K562 (cell line): ENCODE data around the gene MMEL1. TPM values are rescaled to one million over a fixed set of nuclear protein-coding genes. Genes with fewer than 3 reads are reported as not detected.
A peak's percentile ranks its signal among the peaks of the same experiment; 100 is the strongest.

Experiments
- ARID2 ChIP-seq: fragments of 450-650 bp; IDR thresholded peaks from 2 replicates; pipeline ENCODE4 v1.6.1; 2017; ENCODE audit warnings: antibody characterized with exemption, mild to moderate bottlenecking
- CEBPB ChIP-seq: fragments of 450-650 bp; IDR thresholded peaks from 2 replicates; pipeline ENCODE4 v1.6.1; 2016; ENCODE audit warnings: missing genetic modification characterization, missing compliant biosample characterization
- CEBPG ChIP-seq, 3 experiments: fragments of 200-800 bp in 1 of 3; sonication (Bioruptor generic) in 1 of 3; sonication (generic) in 1 of 3; formaldehyde crosslinking in 1 of 3; IDR thresholded peaks in 2 of 3; conservative IDR thresholded peaks in 1 of 3; 2 replicates each; pipeline versions ENCODE4 v1.6.1 to v1.8.0; 2016 to 2022; ENCODE audit warnings: missing compliant biosample characterization in 2 of 3, missing genetic modification characterization in 2 of 3, mild to moderate bottlenecking in 1 of 3, missing genetic modification reagents in 1 of 3
- CREB5 ChIP-seq: fragments of 250-450 bp; sonication (Bioruptor Pico); IDR thresholded peaks from 2 replicates; pipeline ENCODE4 v1.5.0; 2020; ENCODE audit warnings: mild to moderate bottlenecking
- ELF4 ChIP-seq: fragments of 450-650 bp; formaldehyde crosslinking; IDR thresholded peaks from 2 replicates; pipeline ENCODE4 v1.4.0; 2022; ENCODE audit warnings: missing genetic modification characterization
- HDAC1 ChIP-seq, 2 experiments: fragments of 450-650 bp; IDR thresholded peaks; 2 replicates each; pipeline ENCODE4 v1.6.1; 2016 to 2017; ENCODE audit warnings: inconsistent platforms in 1 of 2, mild to moderate bottlenecking in 1 of 2, moderate library complexity in 1 of 2
- HDAC6 ChIP-seq: IDR thresholded peaks from 2 replicates; pipeline ENCODE4 v1.6.1; 2012; ENCODE audit warnings: low read depth, mild to moderate bottlenecking, control low read depth, inconsistent platforms, low read length, moderate library complexity
- HIVEP1 ChIP-seq: fragments of 250-450 bp; sonication (Bioruptor Pico); IDR thresholded peaks from 2 replicates; pipeline ENCODE4 v1.4.0; 2020; ENCODE audit warnings: mild to moderate bottlenecking
- HNRNPLL ChIP-seq: fragments of 200-400 bp; formaldehyde crosslinking; IDR thresholded peaks from 2 replicates; pipeline ENCODE4 v1.6.1; 2017; ENCODE audit warnings: low read length, low read depth, mild to moderate bottlenecking; ENCODE audit not compliant: poor library complexity, severe bottlenecking
- HOXB6 ChIP-seq: fragments of 250-450 bp; sonication (Bioruptor Pico); IDR thresholded peaks from 2 replicates; pipeline ENCODE4 v1.5.1; 2022; ENCODE audit warnings: mild to moderate bottlenecking, borderline replicate concordance
- JUND ChIP-seq, 2 experiments: IDR thresholded peaks; 2 replicates in 1 of 2; 3 replicates in 1 of 2; pipeline ENCODE4 v1.6.1; 2011; ENCODE audit warnings: borderline replicate concordance in 2 of 2, low read depth in 2 of 2, low read length in 2 of 2, improper control_type of control experiment in 1 of 2, missing biosample characterization in 1 of 2, missing genetic modification characterization in 1 of 2, missing genetic modification reagents in 1 of 2
- KDM5B ChIP-seq: fragments of 200-600 bp; sonication (generic); IDR thresholded peaks from 2 replicates; pipeline ENCODE4 v1.6.1; 2012; ENCODE audit warnings: low read depth, mild to moderate bottlenecking, moderate library complexity, low read length, control low read depth, inconsistent platforms; ENCODE audit not compliant: insufficient replicate concordance
- NBN ChIP-seq: fragments of 450-650 bp; IDR thresholded peaks from 2 replicates; pipeline ENCODE4 v1.6.1; 2016; ENCODE audit warnings: low read depth, mild to moderate bottlenecking
- NFRKB ChIP-seq: fragments of 450-650 bp; IDR thresholded peaks from 2 replicates; pipeline ENCODE4 v1.6.1; 2016; ENCODE audit warnings: low read depth
- NFYB ChIP-seq: IDR thresholded peaks from 2 replicates; pipeline ENCODE4 v1.6.1; 2011; ENCODE audit warnings: mild to moderate bottlenecking, moderate library complexity; ENCODE audit not compliant: insufficient read length; ENCODE audit errors: extremely low read depth
- NRF1 ChIP-seq, 2 experiments: fragments of 450-650 bp; IDR thresholded peaks in 1 of 2; conservative IDR thresholded peaks in 1 of 2; 2 replicates each; pipeline ENCODE4 v1.6.1; 2014; ENCODE audit warnings: mild to moderate bottlenecking in 2 of 2
- POLR2B ChIP-seq: fragments of 450-650 bp; IDR thresholded peaks from 2 replicates; pipeline ENCODE4 v1.6.1; 2018; ENCODE audit warnings: low read depth; ENCODE audit not compliant: partially characterized antibody
- RCOR1 ChIP-seq, 2 experiments: IDR thresholded peaks; 2 replicates each; pipeline ENCODE4 v1.6.1; 2012; ENCODE audit warnings: low read depth in 2 of 2, low read length in 2 of 2, borderline replicate concordance in 1 of 2, improper control_type of control experiment in 1 of 2
- SMARCA5 ChIP-seq: fragments of 450-650 bp; IDR thresholded peaks from 2 replicates; pipeline ENCODE4 v1.6.1; 2016
- SUPT5H ChIP-seq: fragments of 450-650 bp; IDR thresholded peaks from 2 replicates; pipeline ENCODE4 v1.6.1; 2016
- XRCC3 ChIP-seq: fragments of 450-650 bp; IDR thresholded peaks from 2 replicates; pipeline ENCODE4 v1.6.1; 2017; ENCODE audit warnings: mild to moderate bottlenecking, moderate library complexity
- ZC3H8 ChIP-seq: fragments of 450-650 bp; IDR thresholded peaks from 2 replicates; pipeline ENCODE4 v1.6.1; 2017
- polyA plus RNA-seq, 8 experiments: library from polyadenylated mRNA; depleted of rRNA in 4 of 8; stranded (reverse) in 5 of 8; unstranded in 3 of 8; fragments of >200 nt; fragmentation: Nextera tagmentation in 2 of 8; fragmentation: Illumina TruSeq in 1 of 8; extraction: Ambion mirVana in 2 of 8; extraction: Trizol in 1 of 8; gene quantifications; 2 replicates each; pipeline versions ENCODE4 v1.2.1 to v1.2.3, GENCODE V29; 2011 to 2014; ENCODE audit warnings: inconsistent platforms in 1 of 8, missing spikeins in 1 of 8
- total RNA-seq, 7 experiments: library from RNA; depleted of rRNA in 6 of 7; stranded (reverse); fragments of >200 nt in 6 of 7; fragmentation: Illumina TruSeq in 2 of 7; extraction: Trizol in 2 of 7; gene quantifications; 2 replicates each; pipeline versions ENCODE4 v1.2.1 to v1.2.3, GENCODE V29; 2011 to 2021; ENCODE audit warnings: low replicate concordance in 1 of 7
- TF ChIP-seq, protein P1 (sequence below): fragments of 150-350 bp; conservative IDR thresholded peaks from 2 replicates; pipeline ENCODE4 v1.6.1; 2014; ENCODE audit warnings: low read length

The MMEL1 gene
- total and polyA plus RNA-seq, 9 of the 15 experiments (the other 6 are each of a cell fraction or from before 2014, with no cell fraction given): not detected

DNA sequence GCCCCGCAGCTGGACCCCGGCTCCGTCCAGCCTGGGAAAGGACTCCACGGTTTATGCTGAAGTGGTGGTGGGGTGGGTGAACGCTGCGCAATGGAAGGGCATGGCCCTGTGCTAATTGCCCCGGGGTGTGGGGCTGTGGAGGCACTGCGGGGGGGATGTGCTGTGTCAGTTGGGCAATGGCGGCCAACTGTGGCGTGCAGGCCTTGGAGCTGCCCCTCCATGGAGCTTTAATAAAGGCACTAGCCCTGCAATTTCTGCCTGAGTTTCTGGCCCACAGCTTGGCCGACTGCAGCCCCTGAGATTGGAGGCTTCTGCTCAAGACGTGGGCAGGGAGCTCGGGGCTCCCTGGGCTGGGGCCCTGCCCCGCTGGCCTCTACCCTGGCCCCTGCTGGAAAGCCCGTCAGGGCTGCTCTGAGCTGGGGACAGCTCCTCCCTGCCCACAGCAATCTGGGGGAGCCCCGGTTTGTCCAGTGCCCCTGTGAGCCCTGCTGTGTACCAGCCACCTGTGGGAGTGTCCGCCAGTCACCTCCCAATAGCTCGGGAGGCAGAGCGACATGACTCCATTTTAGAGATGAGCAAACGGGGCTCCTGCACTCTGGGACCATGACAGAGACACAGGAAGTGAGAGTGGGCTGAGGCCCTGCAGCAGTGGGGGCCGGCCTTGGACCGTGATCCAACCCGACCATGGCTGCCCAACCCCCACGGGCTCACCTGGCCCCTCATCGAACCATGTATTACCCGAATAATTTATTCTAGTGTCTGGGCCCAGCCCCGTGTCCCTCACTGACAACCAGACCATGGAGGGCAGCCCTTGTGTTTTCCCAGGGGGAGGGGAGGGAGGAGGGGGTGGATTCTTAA is 85.4 kb downstream of the MMEL1 start (continued):
- TF ChIP-seq CREB5 (CRISPR knock-in tag) (no peak), JUND (IDR thresholded peaks at IDR 0.05; ENCODE audit: borderline replicate concordance, low read depth, low read length) (peak; percentile 0; the same call in 1 of the 2 replicates), JUND (tag; IDR thresholded peaks at IDR 0.05; ENCODE audit: borderline replicate concordance, low read depth, low read length) (no peak), HIVEP1 (CRISPR knock-in tag) (peak; percentile 33; the same call in 1 of the 2 replicates), HOXB6 (CRISPR knock-in tag) (no peak), CEBPG (CRISPR knock-in tag; IDR thresholded peaks at IDR 0.05) (no peak), CEBPG (tag; conservative IDR thresholded peaks at IDR 0.05 in 1 of 2, IDR thresholded peaks at IDR 0.05 in 1 of 2) (peak in 1 of 2 experiments; percentile 53; a peak in 2 of 4 replicates), KDM5B (peak; percentile 64), POLR2B (peak; percentile 66), NBN (0 out of 2 replicates have a peak, but pooled peaks have one; percentile 4), SUPT5H (peak; percentile 31; the same call in 1 of the 2 replicates), CEBPB (0 out of 2 replicates have a peak, but pooled peaks have one; percentile 36), NRF1 (conservative IDR thresholded peaks at IDR 0.05 in 1 of 2, IDR thresholded peaks at IDR 0.05 in 1 of 2) (peak; percentile 6 to 16; a peak in 1 of 4 replicates), ZC3H8 (no peak), RCOR1 (IDR thresholded peaks at IDR 0.05; ENCODE audit: borderline replicate concordance in 1 of 2, low read depth in 2 of 2, low read length in 2 of 2) (no peak), NFYB (no peak), HDAC6 (no peak), XRCC3 (no peak), HDAC1 (IDR thresholded peaks at IDR 0.05) (no peak; a peak in 2 of 4 replicates), SMARCA5 (0 out of 2 replicates have a peak, but pooled peaks have one; percentile 33), NFRKB (0 out of 2 replicates have a peak, but pooled peaks have one; percentile 31), HNRNPLL (peak; percentile 20), ELF4 (no peak), ARID2 (no peak)
- TF ChIP-seq, protein P1, sequence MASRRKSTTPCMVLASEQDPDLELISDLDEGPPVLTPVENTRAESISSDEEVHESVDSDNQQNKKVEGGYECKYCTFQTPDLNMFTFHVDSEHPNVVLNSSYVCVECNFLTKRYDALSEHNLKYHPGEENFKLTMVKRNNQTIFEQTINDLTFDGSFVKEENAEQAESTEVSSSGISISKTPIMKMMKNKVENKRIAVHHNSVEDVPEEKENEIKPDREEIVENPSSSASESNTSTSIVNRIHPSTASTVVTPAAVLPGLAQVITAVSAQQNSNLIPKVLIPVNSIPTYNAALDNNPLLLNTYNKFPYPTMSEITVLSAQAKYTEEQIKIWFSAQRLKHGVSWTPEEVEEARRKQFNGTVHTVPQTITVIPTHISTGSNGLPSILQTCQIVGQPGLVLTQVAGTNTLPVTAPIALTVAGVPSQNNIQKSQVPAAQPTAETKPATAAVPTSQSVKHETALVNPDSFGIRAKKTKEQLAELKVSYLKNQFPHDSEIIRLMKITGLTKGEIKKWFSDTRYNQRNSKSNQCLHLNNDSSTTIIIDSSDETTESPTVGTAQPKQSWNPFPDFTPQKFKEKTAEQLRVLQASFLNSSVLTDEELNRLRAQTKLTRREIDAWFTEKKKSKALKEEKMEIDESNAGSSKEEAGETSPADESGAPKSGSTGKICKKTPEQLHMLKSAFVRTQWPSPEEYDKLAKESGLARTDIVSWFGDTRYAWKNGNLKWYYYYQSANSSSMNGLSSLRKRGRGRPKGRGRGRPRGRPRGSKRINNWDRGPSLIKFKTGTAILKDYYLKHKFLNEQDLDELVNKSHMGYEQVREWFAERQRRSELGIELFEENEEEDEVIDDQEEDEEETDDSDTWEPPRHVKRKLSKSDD: 0 out of 2 replicates have a peak, but pooled peaks have one; percentile 28
